WTC11 (cell line): ENCODE data around the gene KNSTRN. TPM values are rescaled to one million over a fixed set of nuclear protein-coding genes. Genes with fewer than 3 reads are reported as not detected.

Source experiments
- ATAC-seq: fragments of 200-7000 bp; cut with Tn5 transposase; 2 replicates; pipeline ENCODE4 v1.10.0; 2021; ENCODE audit warnings: mild to moderate bottlenecking, moderate library complexity
- CTCF ChIA-PET: fragments of 300-600 bp; sonication (Branson Sonifier 250); formaldehyde crosslinking; loops from one replicate; lab custom pipeline; 2021; ENCODE audit warnings: antibody characterized with exemption; lab: Charles Lee
- POLR2A ChIA-PET: fragments of 350-600 bp; sonication (Branson Sonifier 250); formaldehyde crosslinking; loops from one replicate; lab custom pipeline; 2021; ENCODE audit warnings: antibody characterized with exemption; lab: Charles Lee
- DNase-seq: peaks from one replicate; pipeline ENCODE4 v3.0.0; 2021; ENCODE audit warnings: low spot score
- H3K27ac Mint-ChIP-seq: 2 replicates; pipeline ENCODE4 v1.8.0; 2021; ENCODE audit warnings: mixed read lengths
- H3K27me3 Mint-ChIP-seq: 2 replicates; pipeline ENCODE4 v1.8.0; 2021; ENCODE audit warnings: low read depth, mild to moderate bottlenecking, moderate library complexity, mixed read lengths
- H3K36me3 Mint-ChIP-seq: 2 replicates; pipeline ENCODE4 v1.8.0; 2021; ENCODE audit warnings: mixed read lengths
- H3K4me1 Mint-ChIP-seq: 2 replicates; pipeline ENCODE4 v1.8.0; 2022; ENCODE audit warnings: mixed read lengths
- H3K4me3 Mint-ChIP-seq: 2 replicates; pipeline ENCODE4 v1.8.0; 2021; ENCODE audit warnings: mild to moderate bottlenecking, moderate library complexity, mixed read lengths
- H3K9me3 Mint-ChIP-seq: 2 replicates; pipeline ENCODE4 v1.8.0; 2021; ENCODE audit warnings: mixed read lengths
- CBFB ChIP-seq: sonication (generic); formaldehyde crosslinking; IDR thresholded peaks from 2 replicates; pipeline ENCODE4 v1.8.1; 2022; ENCODE audit warnings: mild to moderate bottlenecking, low read depth, missing genetic modification reagents
- CREB1 ChIP-seq: sonication (generic); formaldehyde crosslinking; IDR thresholded peaks from 2 replicates; pipeline ENCODE4 v1.8.0; 2023; ENCODE audit warnings: mild to moderate bottlenecking, missing genetic modification reagents
- FOXK1 ChIP-seq: sonication (generic); formaldehyde crosslinking; IDR thresholded peaks from 2 replicates; pipeline ENCODE4 v1.8.0; 2022; ENCODE audit warnings: mild to moderate bottlenecking, moderate library complexity, missing genetic modification reagents
- JAZF1 ChIP-seq: fragments of 250-450 bp; sonication (Bioruptor Pico); IDR thresholded peaks from 2 replicates; pipeline ENCODE4 v1.9.0; 2021; ENCODE audit warnings: moderate library complexity, mild to moderate bottlenecking, inconsistent platforms
- KAT7 ChIP-seq: sonication (generic); formaldehyde crosslinking; IDR thresholded peaks from 2 replicates; pipeline ENCODE4 v1.8.1; 2023; ENCODE audit warnings: missing genetic modification reagents, mild to moderate bottlenecking, borderline replicate concordance
- MYBL2 ChIP-seq: sonication (generic); formaldehyde crosslinking; IDR thresholded peaks from 2 replicates; pipeline ENCODE4 v1.8.1; 2023; ENCODE audit warnings: mild to moderate bottlenecking, moderate library complexity, missing genetic modification reagents
- NR3C1 ChIP-seq: sonication (generic); formaldehyde crosslinking; conservative IDR thresholded peaks from 2 replicates; pipeline ENCODE4 v1.8.1; 2023; ENCODE audit warnings: low read depth, mild to moderate bottlenecking, missing genetic modification reagents
- TCF7 ChIP-seq: sonication (generic); formaldehyde crosslinking; IDR thresholded peaks from 2 replicates; pipeline ENCODE4 v1.8.0; 2022; ENCODE audit warnings: mild to moderate bottlenecking, low read depth, missing genetic modification reagents, moderate library complexity
- TEAD1 ChIP-seq: sonication (generic); formaldehyde crosslinking; IDR thresholded peaks from 2 replicates; pipeline ENCODE4 v1.8.0; 2022; ENCODE audit warnings: mild to moderate bottlenecking, missing genetic modification reagents
- TP53 ChIP-seq: sonication (generic); formaldehyde crosslinking; IDR thresholded peaks from 2 replicates; pipeline ENCODE4 v1.8.1; 2023; ENCODE audit warnings: mild to moderate bottlenecking, missing genetic modification reagents
- ZNF219 ChIP-seq: sonication (generic); formaldehyde crosslinking; IDR thresholded peaks from 2 replicates; pipeline ENCODE4 v1.8.0; 2023; ENCODE audit warnings: missing genetic modification reagents, mild to moderate bottlenecking, borderline replicate concordance
- ZNF317 ChIP-seq: sonication (generic); formaldehyde crosslinking; IDR thresholded peaks from 2 replicates; pipeline ENCODE4 v1.8.1; 2023; ENCODE audit warnings: low read depth, mild to moderate bottlenecking, moderate library complexity, missing genetic modification reagents, borderline replicate concordance
- ZNF396 ChIP-seq: fragments of 250-450 bp; sonication (Bioruptor Pico); IDR thresholded peaks from 2 replicates; pipeline ENCODE4 v1.8.0; 2021; ENCODE audit warnings: mild to moderate bottlenecking, moderate library complexity, borderline replicate concordance
- ZNF416 ChIP-seq: fragments of 250-450 bp; sonication (Bioruptor Pico); IDR thresholded peaks from 2 replicates; pipeline ENCODE4 v1.9.0; 2021; ENCODE audit warnings: mild to moderate bottlenecking, inconsistent platforms
- ZNF512 ChIP-seq: sonication (generic); formaldehyde crosslinking; IDR thresholded peaks from 2 replicates; pipeline ENCODE4 v1.8.1; 2022; ENCODE audit warnings: missing genetic modification reagents, borderline replicate concordance
- total RNA-seq: library from RNA; stranded (reverse); gene quantifications from 3 replicates; pipeline ENCODE4 v1.2.3, GENCODE V29; 2021
- TF ChIP-seq, protein P1 (sequence below): sonication (generic); formaldehyde crosslinking; IDR thresholded peaks from 2 replicates; pipeline ENCODE4 v1.8.0; 2022; ENCODE audit warnings: missing genetic modification reagents
- TF ChIP-seq, protein P2 (sequence below): sonication (generic); formaldehyde crosslinking; IDR thresholded peaks from 2 replicates; pipeline ENCODE4 v1.8.1; 2022; ENCODE audit warnings: low read depth, missing genetic modification reagents, borderline replicate concordance
- TF ChIP-seq, protein P3 (sequence below): sonication (generic); formaldehyde crosslinking; IDR thresholded peaks from 2 replicates; pipeline ENCODE4 v1.8.1; 2023; ENCODE audit warnings: mild to moderate bottlenecking, missing genetic modification reagents, borderline replicate concordance
- TF ChIP-seq, protein P4 (sequence below): fragments of 250-450 bp; sonication (Bioruptor Pico); IDR thresholded peaks from 2 replicates; pipeline ENCODE4 v1.9.0; 2021; ENCODE audit warnings: mild to moderate bottlenecking
- TF ChIP-seq, protein P5 (sequence below): fragments of 250-450 bp; sonication (Bioruptor Pico); IDR thresholded peaks from 2 replicates; pipeline ENCODE4 v1.9.0; 2021; ENCODE audit warnings: moderate library complexity, mild to moderate bottlenecking, inconsistent platforms, borderline replicate concordance

The KNSTRN gene
- total RNA-seq, 1 experiment from 2014 or later: 73.4 TPM

DNA sequence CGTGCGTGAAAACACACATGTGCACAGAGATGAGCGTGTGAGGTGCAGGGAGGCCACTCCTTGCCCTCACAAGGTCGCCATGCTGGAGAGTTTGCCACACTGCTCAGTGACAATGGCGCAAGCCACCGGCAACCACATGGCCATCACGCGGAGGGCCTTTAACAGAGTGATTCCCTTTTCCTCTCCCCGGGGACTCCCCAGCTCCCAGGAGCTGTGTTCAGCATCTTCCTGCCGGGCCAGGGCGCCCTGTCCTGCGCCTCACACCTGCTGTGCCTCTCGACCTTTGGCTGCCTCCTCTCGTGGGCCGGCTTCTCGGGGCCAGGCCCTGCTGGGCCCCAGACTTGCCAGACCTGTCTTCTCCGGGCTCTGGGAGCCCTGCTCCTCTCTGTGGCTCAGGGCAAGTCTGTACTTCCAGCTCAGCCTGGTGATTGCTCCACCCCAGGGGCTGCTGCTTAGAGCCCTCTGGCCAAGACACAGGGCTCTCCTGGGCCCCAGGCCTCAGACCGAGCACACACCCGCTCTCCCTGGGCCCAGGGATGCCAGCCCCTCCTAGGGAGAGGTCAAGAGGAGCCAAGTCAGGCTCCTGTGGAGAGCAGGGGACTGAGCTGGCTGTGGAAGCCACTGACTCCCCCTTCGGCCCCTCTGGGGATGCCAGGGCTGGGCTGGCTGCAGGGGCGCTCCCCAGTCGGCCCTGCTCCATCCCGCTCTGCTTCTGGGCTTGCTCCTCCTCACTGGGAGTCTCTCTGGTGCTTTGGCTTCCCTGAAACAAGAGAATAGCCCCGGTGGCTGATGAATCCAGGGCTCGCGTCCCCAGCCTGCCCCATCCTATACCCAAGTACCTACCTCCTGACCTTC, 47.4 kb upstream of the KNSTRN start:
- ATAC-seq (no peak), DNase-seq (no peak)
- H3K27ac Mint-ChIP-seq: no peak overlapping the region

More for the DNA sequence above, 47.4 kb upstream of the KNSTRN start:
- TF ChIP-seq, protein P1, sequence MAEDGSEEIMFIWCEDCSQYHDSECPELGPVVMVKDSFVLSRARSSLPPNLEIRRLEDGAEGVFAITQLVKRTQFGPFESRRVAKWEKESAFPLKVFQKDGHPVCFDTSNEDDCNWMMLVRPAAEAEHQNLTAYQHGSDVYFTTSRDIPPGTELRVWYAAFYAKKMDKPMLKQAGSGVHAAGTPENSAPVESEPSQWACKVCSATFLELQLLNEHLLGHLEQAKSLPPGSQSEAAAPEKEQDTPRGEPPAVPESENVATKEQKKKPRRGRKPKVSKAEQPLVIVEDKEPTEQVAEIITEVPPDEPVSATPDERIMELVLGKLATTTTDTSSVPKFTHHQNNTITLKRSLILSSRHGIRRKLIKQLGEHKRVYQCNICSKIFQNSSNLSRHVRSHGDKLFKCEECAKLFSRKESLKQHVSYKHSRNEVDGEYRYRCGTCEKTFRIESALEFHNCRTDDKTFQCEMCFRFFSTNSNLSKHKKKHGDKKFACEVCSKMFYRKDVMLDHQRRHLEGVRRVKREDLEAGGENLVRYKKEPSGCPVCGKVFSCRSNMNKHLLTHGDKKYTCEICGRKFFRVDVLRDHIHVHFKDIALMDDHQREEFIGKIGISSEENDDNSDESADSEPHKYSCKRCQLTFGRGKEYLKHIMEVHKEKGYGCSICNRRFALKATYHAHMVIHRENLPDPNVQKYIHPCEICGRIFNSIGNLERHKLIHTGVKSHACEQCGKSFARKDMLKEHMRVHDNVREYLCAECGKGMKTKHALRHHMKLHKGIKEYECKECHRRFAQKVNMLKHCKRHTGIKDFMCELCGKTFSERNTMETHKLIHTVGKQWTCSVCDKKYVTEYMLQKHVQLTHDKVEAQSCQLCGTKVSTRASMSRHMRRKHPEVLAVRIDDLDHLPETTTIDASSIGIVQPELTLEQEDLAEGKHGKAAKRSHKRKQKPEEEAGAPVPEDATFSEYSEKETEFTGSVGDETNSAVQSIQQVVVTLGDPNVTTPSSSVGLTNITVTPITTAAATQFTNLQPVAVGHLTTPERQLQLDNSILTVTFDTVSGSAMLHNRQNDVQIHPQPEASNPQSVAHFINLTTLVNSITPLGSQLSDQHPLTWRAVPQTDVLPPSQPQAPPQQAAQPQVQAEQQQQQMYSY: no peak
- TF ChIP-seq, protein P2, sequence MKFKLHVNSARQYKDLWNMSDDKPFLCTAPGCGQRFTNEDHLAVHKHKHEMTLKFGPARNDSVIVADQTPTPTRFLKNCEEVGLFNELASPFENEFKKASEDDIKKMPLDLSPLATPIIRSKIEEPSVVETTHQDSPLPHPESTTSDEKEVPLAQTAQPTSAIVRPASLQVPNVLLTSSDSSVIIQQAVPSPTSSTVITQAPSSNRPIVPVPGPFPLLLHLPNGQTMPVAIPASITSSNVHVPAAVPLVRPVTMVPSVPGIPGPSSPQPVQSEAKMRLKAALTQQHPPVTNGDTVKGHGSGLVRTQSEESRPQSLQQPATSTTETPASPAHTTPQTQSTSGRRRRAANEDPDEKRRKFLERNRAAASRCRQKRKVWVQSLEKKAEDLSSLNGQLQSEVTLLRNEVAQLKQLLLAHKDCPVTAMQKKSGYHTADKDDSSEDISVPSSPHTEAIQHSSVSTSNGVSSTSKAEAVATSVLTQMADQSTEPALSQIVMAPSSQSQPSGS: no peak
- TF ChIP-seq ZNF396 (CRISPR knock-in tag) (no peak), ZNF317 (CRISPR knock-in tag) (no peak), NR3C1 (CRISPR knock-in tag) (no peak), TP53 (no peak), ZNF416 (CRISPR knock-in tag) (no peak), ZNF219 (no peak), MYBL2 (CRISPR knock-in tag) (no peak), FOXK1 (no peak), KAT7 (CRISPR knock-in tag) (no peak), ZNF512 (CRISPR knock-in tag) (no peak), CREB1 (no peak), TCF7 (no peak), TEAD1 (CRISPR knock-in tag) (no peak), CBFB (CRISPR knock-in tag) (no peak), JAZF1 (no peak)
- TF ChIP-seq, protein P3, sequence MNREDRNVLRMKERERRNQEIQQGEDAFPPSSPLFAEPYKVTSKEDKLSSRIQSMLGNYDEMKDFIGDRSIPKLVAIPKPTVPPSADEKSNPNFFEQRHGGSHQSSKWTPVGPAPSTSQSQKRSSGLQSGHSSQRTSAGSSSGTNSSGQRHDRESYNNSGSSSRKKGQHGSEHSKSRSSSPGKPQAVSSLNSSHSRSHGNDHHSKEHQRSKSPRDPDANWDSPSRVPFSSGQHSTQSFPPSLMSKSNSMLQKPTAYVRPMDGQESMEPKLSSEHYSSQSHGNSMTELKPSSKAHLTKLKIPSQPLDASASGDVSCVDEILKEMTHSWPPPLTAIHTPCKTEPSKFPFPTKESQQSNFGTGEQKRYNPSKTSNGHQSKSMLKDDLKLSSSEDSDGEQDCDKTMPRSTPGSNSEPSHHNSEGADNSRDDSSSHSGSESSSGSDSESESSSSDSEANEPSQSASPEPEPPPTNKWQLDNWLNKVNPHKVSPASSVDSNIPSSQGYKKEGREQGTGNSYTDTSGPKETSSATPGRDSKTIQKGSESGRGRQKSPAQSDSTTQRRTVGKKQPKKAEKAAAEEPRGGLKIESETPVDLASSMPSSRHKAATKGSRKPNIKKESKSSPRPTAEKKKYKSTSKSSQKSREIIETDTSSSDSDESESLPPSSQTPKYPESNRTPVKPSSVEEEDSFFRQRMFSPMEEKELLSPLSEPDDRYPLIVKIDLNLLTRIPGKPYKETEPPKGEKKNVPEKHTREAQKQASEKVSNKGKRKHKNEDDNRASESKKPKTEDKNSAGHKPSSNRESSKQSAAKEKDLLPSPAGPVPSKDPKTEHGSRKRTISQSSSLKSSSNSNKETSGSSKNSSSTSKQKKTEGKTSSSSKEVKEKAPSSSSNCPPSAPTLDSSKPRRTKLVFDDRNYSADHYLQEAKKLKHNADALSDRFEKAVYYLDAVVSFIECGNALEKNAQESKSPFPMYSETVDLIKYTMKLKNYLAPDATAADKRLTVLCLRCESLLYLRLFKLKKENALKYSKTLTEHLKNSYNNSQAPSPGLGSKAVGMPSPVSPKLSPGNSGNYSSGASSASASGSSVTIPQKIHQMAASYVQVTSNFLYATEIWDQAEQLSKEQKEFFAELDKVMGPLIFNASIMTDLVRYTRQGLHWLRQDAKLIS (CRISPR knock-in tag): no peak
- TF ChIP-seq, protein P4, sequence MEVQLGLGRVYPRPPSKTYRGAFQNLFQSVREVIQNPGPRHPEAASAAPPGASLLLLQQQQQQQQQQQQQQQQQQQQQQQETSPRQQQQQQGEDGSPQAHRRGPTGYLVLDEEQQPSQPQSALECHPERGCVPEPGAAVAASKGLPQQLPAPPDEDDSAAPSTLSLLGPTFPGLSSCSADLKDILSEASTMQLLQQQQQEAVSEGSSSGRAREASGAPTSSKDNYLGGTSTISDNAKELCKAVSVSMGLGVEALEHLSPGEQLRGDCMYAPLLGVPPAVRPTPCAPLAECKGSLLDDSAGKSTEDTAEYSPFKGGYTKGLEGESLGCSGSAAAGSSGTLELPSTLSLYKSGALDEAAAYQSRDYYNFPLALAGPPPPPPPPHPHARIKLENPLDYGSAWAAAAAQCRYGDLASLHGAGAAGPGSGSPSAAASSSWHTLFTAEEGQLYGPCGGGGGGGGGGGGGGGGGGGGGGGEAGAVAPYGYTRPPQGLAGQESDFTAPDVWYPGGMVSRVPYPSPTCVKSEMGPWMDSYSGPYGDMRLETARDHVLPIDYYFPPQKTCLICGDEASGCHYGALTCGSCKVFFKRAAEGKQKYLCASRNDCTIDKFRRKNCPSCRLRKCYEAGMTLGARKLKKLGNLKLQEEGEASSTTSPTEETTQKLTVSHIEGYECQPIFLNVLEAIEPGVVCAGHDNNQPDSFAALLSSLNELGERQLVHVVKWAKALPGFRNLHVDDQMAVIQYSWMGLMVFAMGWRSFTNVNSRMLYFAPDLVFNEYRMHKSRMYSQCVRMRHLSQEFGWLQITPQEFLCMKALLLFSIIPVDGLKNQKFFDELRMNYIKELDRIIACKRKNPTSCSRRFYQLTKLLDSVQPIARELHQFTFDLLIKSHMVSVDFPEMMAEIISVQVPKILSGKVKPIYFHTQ (CRISPR knock-in tag): no peak
- TF ChIP-seq, protein P5, sequence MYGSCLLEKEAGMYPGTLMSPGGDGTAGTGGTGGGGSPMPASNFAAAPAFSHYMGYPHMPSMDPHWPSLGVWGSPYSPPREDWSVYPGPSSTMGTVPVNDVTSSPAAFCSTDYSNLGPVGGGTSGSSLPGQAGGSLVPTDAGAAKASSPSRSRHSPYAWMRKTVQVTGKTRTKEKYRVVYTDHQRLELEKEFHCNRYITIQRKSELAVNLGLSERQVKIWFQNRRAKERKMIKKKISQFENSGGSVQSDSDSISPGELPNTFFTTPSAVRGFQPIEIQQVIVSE (CRISPR knock-in tag): no peak
- ChIA-PET POLR2A (no interaction called here), CTCF (interaction anchor here (0.9 to 9.6 kb wide), 13 partner anchors 7 to 117 kb away, joined by 3 to 264 read pairs (median 73); partner anchors contain the start of genes BAHD1, INAFM2 and PLCB2)
- Mint-ChIP-seq H3K4me1 (peaks cover 41% of the 10 kb centered on the region), H3K4me3 (no peak overlapping the region), H3K9me3 (no peaks in the 10 kb centered on the region), H3K36me3 (0 out of 2 replicates have a peak, but pooled peaks cover 3% of the 10 kb centered on the region), H3K27me3 (peaks cover 5% of the 10 kb centered on the region)
